Activated naive CD4-positive, alpha-beta T cell treated with anti-CD3 and anti-CD28 coated beads, Interleukin-2, amount 50 U/mL, for 72 hours (primary cell): ENCODE results near the gene STX8. TPM values are rescaled to one million over a fixed set of nuclear protein-coding genes. Genes with fewer than 3 reads are reported as not detected.
A peak's percentile ranks its signal among the peaks of the same experiment; 100 is the strongest.
"Not testable (repeated sequence)": the region's sequence is repeated elsewhere in the genome, so short reads cannot be mapped to it uniquely, and the experiment has no call there.

Source experiments
- ATAC-seq, 2 donors: fragments of 150-1000 bp; cut with Tn5 transposase; 2 replicates each; pipeline ENCODE4 v1.10.0; 2021; ENCODE audit warnings: mild to moderate bottlenecking in 2 of 2, moderate library complexity in 2 of 2
- DNase-seq, 2 donors: peaks; one replicate each; pipeline ENCODE4 v3.0.0; 2021 to 2022; ENCODE audit warnings: low spot score in 2 of 2
- H3K27ac Mint-ChIP-seq, 2 donors: one replicate each; pipeline ENCODE4 v1.8.0; 2022; ENCODE audit warnings: mild to moderate bottlenecking in 2 of 2, mixed read lengths in 2 of 2
- H3K36me3 Mint-ChIP-seq, 2 donors: one replicate each; pipeline ENCODE4 v1.8.0; 2022; ENCODE audit warnings: mixed read lengths in 2 of 2
- H3K9me3 Mint-ChIP-seq, 2 donors: one replicate each; pipeline ENCODE4 v1.8.0; 2022; ENCODE audit warnings: mixed read lengths in 2 of 2
- total RNA-seq, 2 donors: library from RNA; stranded (reverse); gene quantifications; one replicate each; pipeline ENCODE4 v1.2.3, GENCODE V29; 2022

STX8 gene
- total RNA-seq, 2 donors from 2014 or later = 42.1 to 65.4 TPM

DNA sequence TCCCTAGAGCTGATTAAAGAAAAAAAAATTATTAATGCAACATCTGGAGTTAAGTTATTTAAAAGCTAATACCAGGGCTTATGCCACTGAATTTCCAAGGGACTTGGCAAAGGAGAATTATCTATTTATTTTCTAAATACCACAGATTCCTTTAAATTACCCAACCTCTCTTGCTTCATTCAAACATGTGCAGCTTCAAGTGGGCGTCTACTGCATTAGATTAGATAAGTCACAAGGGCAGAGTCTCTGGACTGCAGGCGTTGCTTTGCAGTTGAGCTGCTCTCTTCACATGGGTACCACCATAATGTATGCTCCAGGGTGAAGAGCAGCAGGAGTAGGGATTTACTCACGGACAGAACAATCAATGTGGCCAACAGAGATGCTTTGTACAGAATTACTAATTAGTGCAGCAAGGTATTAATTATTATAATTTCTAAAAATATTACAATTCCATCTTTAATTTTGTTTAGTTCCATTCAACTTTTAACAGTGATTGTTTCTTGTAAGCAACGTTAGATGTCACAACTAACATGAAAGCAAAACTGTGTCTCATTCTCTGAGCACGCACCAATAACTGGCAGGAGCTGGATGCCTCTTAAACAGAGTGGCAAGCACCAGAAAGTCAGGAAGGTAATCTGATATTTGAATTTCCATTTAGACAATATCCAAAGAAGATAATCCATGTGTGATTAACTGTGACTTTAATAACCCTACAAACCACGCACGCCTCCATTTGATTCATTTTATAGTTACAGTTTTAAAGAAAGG is 214.2 kb downstream of the STX8 start:
- H3K36me3 Mint-ChIP-seq = peaks cover 0 to 6% of the 10 kb centered on the region in 2 donors
- H3K9me3 Mint-ChIP-seq = no peaks in the 10 kb centered on the region
- DNase-seq = no peak
- no peak overlapping the region for H3K27ac Mint-ChIP-seq
- ATAC-seq = no peak

DNA sequence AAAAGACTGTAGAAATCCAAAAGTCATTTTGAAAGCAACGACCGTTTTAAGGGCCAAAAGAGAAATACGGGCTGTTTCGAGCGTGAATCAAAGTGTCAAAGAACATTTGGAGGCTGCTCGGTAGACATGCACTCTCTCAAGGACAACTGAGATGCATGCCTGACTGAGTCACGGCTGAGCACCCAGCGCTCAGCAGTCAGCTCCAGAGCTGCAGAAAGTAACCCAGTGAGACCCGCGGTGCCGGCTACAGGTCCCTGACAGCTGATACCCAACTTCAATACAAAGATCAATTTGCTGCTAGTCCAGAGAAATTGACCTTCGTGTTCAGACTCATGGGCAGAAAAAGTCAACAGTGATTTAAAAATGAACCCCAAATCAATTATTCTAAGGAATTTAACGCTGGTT is 214.9 kb downstream of the STX8 start:
- H3K36me3 Mint-ChIP-seq = peaks cover 0 to 6% of the 10 kb centered on the region in 2 donors
- H3K9me3 Mint-ChIP-seq = no peaks in the 10 kb centered on the region
- DNase-seq (no peak), ATAC-seq (no peak)
- H3K27ac Mint-ChIP-seq = no peak overlapping the region

- H3K9me3 Mint-ChIP-seq = no peaks in the 10 kb centered on the region
- H3K36me3 Mint-ChIP-seq = no peaks in the 10 kb centered on the region
- no peak overlapping the region for H3K27ac Mint-ChIP-seq
- no peak for ATAC-seq
- DNase-seq = no peak
These were observed 219.1 kb downstream of the STX8 start for GRCh38 chr17:9356488-9356911.

DNA sequence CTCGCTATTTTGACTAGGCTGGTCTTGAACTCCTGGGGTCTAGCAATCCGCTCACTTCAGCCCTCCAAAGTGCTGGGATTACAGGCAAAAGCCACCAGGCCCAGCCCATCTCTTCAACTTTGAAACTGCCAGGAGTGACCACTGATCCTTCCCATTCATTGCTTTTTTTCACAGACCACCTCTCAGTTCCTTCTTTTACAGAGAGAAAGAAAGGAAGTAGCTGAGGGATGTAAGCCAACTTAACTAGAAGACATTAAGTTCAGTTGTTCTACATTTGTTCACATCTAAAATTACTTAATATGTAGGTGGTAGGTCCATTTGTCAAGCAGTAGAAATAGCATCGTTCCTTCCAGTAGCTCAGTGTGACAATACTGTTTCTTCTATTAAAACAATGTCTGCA is 219.8 kb downstream of the STX8 start:
- ATAC-seq = no peak
- no peaks in the 10 kb centered on the region for H3K9me3 Mint-ChIP-seq
- no peaks in the 10 kb centered on the region for H3K36me3 Mint-ChIP-seq

GRCh38 chr17:9355231-9355630 is 220.4 kb downstream of the STX8 start:
- H3K27ac Mint-ChIP-seq, DNase-seq, ATAC-seq, H3K36me3 Mint-ChIP-seq, H3K9me3 Mint-ChIP-seq: not testable (repeated sequence)

More for the DNA sequence above, 219.8 kb downstream of the STX8 start:
- DNase-seq = no peak
- no peak overlapping the region for H3K27ac Mint-ChIP-seq

DNA sequence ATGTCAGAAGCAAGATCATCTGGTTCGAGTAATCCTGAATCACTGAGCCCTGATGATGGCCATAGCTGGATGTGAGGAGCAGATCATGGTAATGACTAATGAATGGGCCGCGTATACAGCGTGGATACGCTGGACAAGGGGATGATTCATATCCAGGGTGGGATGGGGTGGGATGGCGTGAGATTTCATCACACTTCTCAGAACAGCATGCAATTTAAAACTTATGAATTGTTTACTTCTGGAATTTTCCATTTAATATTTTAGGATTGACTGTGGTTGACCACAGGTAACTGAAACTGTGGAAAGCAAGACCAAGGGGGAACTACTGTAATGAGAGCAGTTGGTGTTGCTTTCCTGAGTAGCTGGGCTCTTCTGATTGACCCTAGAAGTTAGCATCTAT is 225.5 kb downstream of the STX8 start:
- H3K9me3 Mint-ChIP-seq = no peaks in the 10 kb centered on the region
- peak; percentile 48 to 59 for ATAC-seq
- DNase-seq = no peak
- H3K27ac Mint-ChIP-seq = no peak overlapping the region
- H3K36me3 Mint-ChIP-seq = no peaks in the 10 kb centered on the region

- ATAC-seq = peak; percentile 68 to 82
- Mint-ChIP-seq H3K36me3 (no peaks in the 10 kb centered on the region), H3K9me3 (no peaks in the 10 kb centered on the region), H3K27ac (peak overlapping the region; percentile 46 to 50)
- DNase-seq = no peak
These were observed 229.2 kb downstream of the STX8 start for GRCh38 chr17:9346296-9346926.

- Mint-ChIP-seq H3K36me3 (no peaks in the 10 kb centered on the region), H3K27ac (no peak overlapping the region), H3K9me3 (no peaks in the 10 kb centered on the region)
- ATAC-seq (no peak), DNase-seq (no peak)
These were observed 232.1 kb downstream of the STX8 start for GRCh38 chr17:9343516-9343915.

GRCh38 chr17:9342225-9342624 is 233.4 kb downstream of the STX8 start:
- peaks cover 0 to 5% of the 10 kb centered on the region in 2 donors for H3K36me3 Mint-ChIP-seq
- DNase-seq (no peak), ATAC-seq (no peak)
- H3K27ac Mint-ChIP-seq = no peak overlapping the region
- H3K9me3 Mint-ChIP-seq = peaks cover 0 to 4% of the 10 kb centered on the region in 2 donors

DNA sequence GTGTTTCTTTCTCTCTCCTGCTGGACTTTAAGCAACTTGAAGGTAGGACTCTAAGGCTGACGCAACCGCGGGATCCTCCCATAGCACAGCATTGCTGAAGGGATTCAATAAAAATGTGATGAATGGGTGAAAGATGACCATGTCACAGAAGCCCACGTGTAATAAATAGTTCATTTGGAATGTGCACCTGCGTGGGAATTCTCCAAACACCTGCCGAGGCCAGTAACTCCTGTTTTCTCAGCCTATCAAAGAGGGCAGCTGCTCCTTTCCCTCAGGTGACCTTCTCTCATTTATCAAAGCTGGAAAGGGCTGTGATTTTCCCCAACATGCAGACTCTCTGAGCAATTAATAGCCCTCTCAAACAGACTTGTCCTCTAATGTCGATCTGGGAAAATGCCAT is 235.7 kb downstream of the STX8 start:
- H3K27ac Mint-ChIP-seq = no peak overlapping the region

GRCh38 chr17:9339482-9339881 is 236.1 kb downstream of the STX8 start:
- not testable (repeated sequence) for H3K27ac Mint-ChIP-seq, ATAC-seq, DNase-seq
- peaks cover 23 to 26% of the 10 kb centered on the region in 2 donors for H3K36me3 Mint-ChIP-seq
- peaks cover 12 to 18% of the 10 kb centered on the region in 2 donors for H3K9me3 Mint-ChIP-seq

More for the DNA sequence above, 235.7 kb downstream of the STX8 start:
- Mint-ChIP-seq H3K9me3 (peaks cover 7 to 13% of the 10 kb centered on the region in 2 donors), H3K36me3 (peaks cover 18 to 22% of the 10 kb centered on the region in 2 donors)
- DNase-seq (no peak), ATAC-seq (no peak)

- Mint-ChIP-seq H3K9me3 (peaks cover 15 to 22% of the 10 kb centered on the region in 2 donors), H3K36me3 (peaks cover 27 to 32% of the 10 kb centered on the region in 2 donors), H3K27ac (no peak overlapping the region)
- no peak for ATAC-seq
- DNase-seq = no peak
These were observed 238.8 kb downstream of the STX8 start for GRCh38 chr17:9336817-9337216.

GRCh38 chr17:9334536-9335446 is 240.8 kb downstream of the STX8 start:
- Mint-ChIP-seq H3K9me3 (peaks cover 15 to 22% of the 10 kb centered on the region in 2 donors), H3K27ac (peak overlapping the region in 1 of 2 donors; percentile 30), H3K36me3 (peaks cover 27 to 32% of the 10 kb centered on the region in 2 donors)
- no peak for DNase-seq
- ATAC-seq = peak in 1 of 2 donors; percentile 76

GRCh38 chr17:9332132-9332494 is 243.5 kb downstream of the STX8 start:
- peaks cover 27% of the 10 kb centered on the region in 2 donors for H3K36me3 Mint-ChIP-seq
- no peak for DNase-seq
- no peak overlapping the region for H3K27ac Mint-ChIP-seq
- H3K9me3 Mint-ChIP-seq = peaks cover 15 to 18% of the 10 kb centered on the region in 2 donors
- ATAC-seq = no peak

- Mint-ChIP-seq H3K36me3 (peaks cover 22 to 26% of the 10 kb centered on the region in 2 donors), H3K27ac (no peak overlapping the region), H3K9me3 (peaks cover 15 to 18% of the 10 kb centered on the region in 2 donors)
- DNase-seq (no peak), ATAC-seq (no peak)
These were observed 244.1 kb downstream of the STX8 start for GRCh38 chr17:9331279-9332131.
